HepG2 (cell line): ENCODE results near the gene SERPINA3. TPM values are rescaled to one million over a fixed set of nuclear protein-coding genes. Genes with fewer than 3 reads are reported as not detected.

ENCODE experiments used
- AGO2 ChIP-seq: fragments of 200-400 bp; formaldehyde crosslinking; optimal IDR thresholded peaks from 2 replicates; pipeline ENCODE3; 2017; ENCODE audit warnings: mild to moderate bottlenecking, low read depth, low read length, moderate library complexity
- ARID3A ChIP-seq: IDR thresholded peaks from 2 replicates; pipeline ENCODE4 v1.6.1; 2012; ENCODE audit warnings: low read depth, low read length, improper control_type of control experiment
- FOSL1 ChIP-seq: sonication (generic); formaldehyde crosslinking; IDR thresholded peaks from 2 replicates; pipeline ENCODE4 v1.9.0; 2021; ENCODE audit warnings: missing genetic modification reagents, borderline replicate concordance
- FOXO1 ChIP-seq: sonication (generic); formaldehyde crosslinking; IDR thresholded peaks from 2 replicates; pipeline ENCODE4 v1.4.0; 2020; ENCODE audit warnings: missing genetic modification reagents
- FOXO4 ChIP-seq: sonication (generic); formaldehyde crosslinking; conservative IDR thresholded peaks from 2 replicates; pipeline ENCODE4 v1.8.1; 2023; ENCODE audit warnings: missing genetic modification reagents
- GATAD1 ChIP-seq: IDR thresholded peaks from 2 replicates; pipeline ENCODE4 v1.6.1; 2016; ENCODE audit warnings: missing genetic modification reagents, missing compliant biosample characterization
- KDM2A ChIP-seq: sonication (generic); formaldehyde crosslinking; IDR thresholded peaks from 2 replicates; pipeline ENCODE4 v1.4.0; 2020; ENCODE audit warnings: low read depth, missing genetic modification reagents, borderline replicate concordance
- KLF12 ChIP-seq: sonication (generic); formaldehyde crosslinking; IDR thresholded peaks from 2 replicates; pipeline ENCODE4 v1.4.0; 2020; ENCODE audit warnings: missing genetic modification reagents, borderline replicate concordance
- NR2C2 ChIP-seq: sonication (generic); formaldehyde crosslinking; IDR thresholded peaks from 2 replicates; pipeline ENCODE4 v1.4.0; 2020; ENCODE audit warnings: missing genetic modification reagents, mild to moderate bottlenecking, moderate library complexity, borderline replicate concordance
- REL ChIP-seq: sonication (generic); formaldehyde crosslinking; conservative IDR thresholded peaks from 2 replicates; pipeline ENCODE4 v1.8.0; 2022; ENCODE audit warnings: mild to moderate bottlenecking, missing genetic modification reagents, moderate library complexity
- SAFB2 ChIP-seq: sonication (generic); formaldehyde crosslinking; IDR thresholded peaks from 2 replicates; pipeline ENCODE4 v1.5.1; 2020; ENCODE audit warnings: missing genetic modification reagents, low read depth, mild to moderate bottlenecking, borderline replicate concordance
- TFDP2 ChIP-seq: sonication (generic); formaldehyde crosslinking; IDR thresholded peaks from 2 replicates; pipeline ENCODE4 v1.4.0; 2020; ENCODE audit warnings: missing genetic modification reagents
- TP53 ChIP-seq: sonication (generic); formaldehyde crosslinking; conservative IDR thresholded peaks from 2 replicates; pipeline ENCODE4 v1.4.0; 2020; ENCODE audit warnings: missing genetic modification reagents
- ZBED4 ChIP-seq: sonication (generic); formaldehyde crosslinking; IDR thresholded peaks from 2 replicates; pipeline ENCODE4 v1.4.0; 2020; ENCODE audit warnings: missing genetic modification reagents, borderline replicate concordance
- ZBTB38 ChIP-seq: sonication (generic); formaldehyde crosslinking; IDR thresholded peaks from 2 replicates; pipeline ENCODE4 v1.5.1; 2020; ENCODE audit warnings: mild to moderate bottlenecking, missing genetic modification reagents
- ZC3H4 ChIP-seq: sonication (generic); formaldehyde crosslinking; IDR thresholded peaks from 2 replicates; pipeline ENCODE4 v1.4.0; 2020; ENCODE audit warnings: missing genetic modification reagents, borderline replicate concordance
- ZNF496 ChIP-seq: sonication (generic); formaldehyde crosslinking; IDR thresholded peaks from 2 replicates; pipeline ENCODE4 v1.8.1; 2023; ENCODE audit warnings: mild to moderate bottlenecking, moderate library complexity, missing genetic modification reagents; ENCODE audit not compliant: insufficient replicate concordance
- polyA plus RNA-seq, 8 experiments: library from polyadenylated mRNA; depleted of rRNA in 3 of 8; stranded (reverse) in 7 of 8; unstranded in 1 of 8; fragments of >200 nt; fragmentation: Illumina TruSeq in 4 of 8; extraction: Trizol in 4 of 8; gene quantifications; 2 replicates each; pipeline versions ENCODE4 v1.2.1 to v1.2.3, GENCODE V29; 2011 to 2016; ENCODE audit warnings: low read depth in 4 of 8, missing spikeins in 1 of 8, mixed read lengths in 1 of 8; ENCODE audit not compliant: insufficient read depth in 1 of 8
- total RNA-seq, 5 experiments: library from RNA; depleted of rRNA; stranded (reverse); fragments of >200 nt; fragmentation: Illumina TruSeq; extraction: Trizol; gene quantifications; 2 replicates each; pipeline ENCODE4 v1.2.3, GENCODE V29; 2016; ENCODE audit warnings: low read depth in 1 of 5

The SERPINA3 gene
- total and polyA plus RNA-seq, 2 of the 13 experiments (the other 11 are each of a cell fraction or from before 2014, with no cell fraction given) = 825 to 2,200 TPM

- TF ChIP-seq NR2C2 (CRISPR knock-in tag) (no peak), KDM2A (no peak), GATAD1 (no peak), SAFB2 (CRISPR knock-in tag) (no peak), TP53 (CRISPR knock-in tag) (no peak; the same call in 1 of the 2 replicates), FOXO4 (CRISPR knock-in tag) (no peak), FOXO1 (CRISPR knock-in tag) (no peak), FOSL1 (CRISPR knock-in tag) (no peak), REL (CRISPR knock-in tag) (no peak), ZBED4 (no peak), ARID3A (no peak), AGO2 (peak; percentile 96), ZBTB38 (0 out of 2 replicates have a peak, but pooled peaks have one; percentile 18), TFDP2 (CRISPR knock-in tag) (no peak), ZNF496 (CRISPR knock-in tag) (no peak), ZC3H4 (0 out of 2 replicates have a peak, but pooled peaks have one; percentile 26), KLF12 (CRISPR knock-in tag) (no peak)
These were observed 1.8 kb downstream of the SERPINA3 start (continued) for GRCh38 chr14:94613720-94614644.
